ENCODE data around the gene ATXN7. TPM values are rescaled to one million over a fixed set of nuclear protein-coding genes. Genes with fewer than 3 reads are reported as not detected.

Gene ATXN7
- total and polyA plus RNA-seq, 10 of the 15 experiments (the other 5 are each of a cell fraction or from before 2014, with no cell fraction given) = 0.83 to 24.6 (median 8.5) TPM

- POLR2A ChIA-PET = no interaction called here
- 98% methylated on average over 3 of the region's 3 CpGs for WGBS (ENCODE audit: insufficient coverage, insufficient replicate concordance, low lambda C conversion rate, missing lambda C conversion rate)
- FAIRE-seq (no peak), DNase-seq (ENCODE audit: low read depth, low spot score) (no peak), ATAC-seq (no peak)
- BruUV-seq (replicated peaks) = no TSS peak
- TF ChIP-seq BCL11A (IDR thresholded peaks at IDR 0.05; ENCODE audit: low read depth, low read length) = no peak
- TF ChIP-seq SP1 (IDR thresholded peaks at IDR 0.05; ENCODE audit: low read depth, low read length) = no peak
- TF ChIP-seq RELA (IDR thresholded peaks at IDR 0.05; ENCODE audit: borderline replicate concordance, partially characterized antibody) = no peak
- no peak for TF ChIP-seq ZNF687 (IDR thresholded peaks at IDR 0.05)
- no peak for TF ChIP-seq CBFB (IDR thresholded peaks at IDR 0.05; ENCODE audit: low read depth)
- TF ChIP-seq TCF3 (IDR thresholded peaks at IDR 0.05; ENCODE audit: borderline replicate concordance, insufficient read depth, low read depth, low read length) = no peak
- TF ChIP-seq YBX1 (IDR thresholded peaks at IDR 0.05) = no peak
- TF ChIP-seq TCF7 (IDR thresholded peaks at IDR 0.05; ENCODE audit: borderline replicate concordance) = no peak
- TF ChIP-seq ZNF24 (IDR thresholded peaks at IDR 0.05) = no peak
- no peak for TF ChIP-seq MYB (IDR thresholded peaks at IDR 0.05; ENCODE audit: borderline replicate concordance, low read depth, low read length)
- RAD21 ChIA-PET (ENCODE audit: unreplicated experiment) = no interaction called here
- no peak overlapping the region for H3K9ac ChIP-seq (ENCODE audit: control insufficient read depth, insufficient read depth, low read length)
- no peaks in the 10 kb centered on the region for H3K4me1 ChIP-seq (ENCODE audit: control insufficient read depth, insufficient read depth, low read length)
- peaks cover 16 to 34% of the 10 kb centered on the region in 2 experiments for H3K36me3 ChIP-seq (ENCODE audit: control insufficient read depth in 2 of 2, insufficient read depth in 2 of 2, low read length in 1 of 2)
- no peaks in the 10 kb centered on the region for H3K9me3 ChIP-seq (replicated peaks; ENCODE audit: control insufficient read depth, insufficient read depth, low read length)
- H3K27ac ChIP-seq (ENCODE audit: control insufficient read depth, insufficient read depth) = no peak overlapping the region
- SMC1A ChIA-PET (ENCODE audit: uncharacterized antibody, unreplicated experiment) = interaction anchor here (1.1 kb wide), 1 partner anchor 17 kb away, joined by 3 read pairs; no protein-coding TSS in a partner anchor
- no peak overlapping the region for H3K4me2 ChIP-seq (ENCODE audit: control insufficient read depth, insufficient read depth)
- H3K27me3 ChIP-seq (replicated peaks in 1 of 2; ENCODE audit: control insufficient read depth in 2 of 2, insufficient read depth in 2 of 2, low read length in 1 of 2) = no peaks in the 10 kb centered on the region
- H2AFZ ChIP-seq (ENCODE audit: control insufficient read depth, low read depth, low read length) = no peak overlapping the region
- H4K20me1 ChIP-seq (ENCODE audit: control insufficient read depth, insufficient read depth) = no peaks in the 10 kb centered on the region
- intact Hi-C loops (cut with micrococcal nuclease; ENCODE audit: unreplicated experiment) (no loop called here), in situ Hi-C loops (cut with MboI) (no loop called here)
- H3K79me2 ChIP-seq (ENCODE audit: control insufficient read depth, insufficient read depth, low read length) = no peaks in the 10 kb centered on the region
- no peak overlapping the region for H3K4me3 ChIP-seq
- CTCF ChIA-PET = interaction anchor here (1.3 to 1.5 kb wide), 2 partner anchors 9 to 74 kb away, joined by 3 to 4 read pairs; no protein-coding TSS in a partner anchor
Measured at GRCh38 chr3:63984391-63984790, 120.7 kb downstream of the ATXN7 start.

All from GM12878 (cell line).